Measurements from ENCODE around the gene CDV3. TPM values are rescaled to one million over a fixed set of nuclear protein-coding genes. Genes with fewer than 3 reads are reported as not detected.

CDV3 gene
- total and polyA plus RNA-seq, 10 of the 15 experiments (the other 5 are each of a cell fraction or from before 2014, with no cell fraction given): 42.3 to 466 (median 136) TPM

DNA sequence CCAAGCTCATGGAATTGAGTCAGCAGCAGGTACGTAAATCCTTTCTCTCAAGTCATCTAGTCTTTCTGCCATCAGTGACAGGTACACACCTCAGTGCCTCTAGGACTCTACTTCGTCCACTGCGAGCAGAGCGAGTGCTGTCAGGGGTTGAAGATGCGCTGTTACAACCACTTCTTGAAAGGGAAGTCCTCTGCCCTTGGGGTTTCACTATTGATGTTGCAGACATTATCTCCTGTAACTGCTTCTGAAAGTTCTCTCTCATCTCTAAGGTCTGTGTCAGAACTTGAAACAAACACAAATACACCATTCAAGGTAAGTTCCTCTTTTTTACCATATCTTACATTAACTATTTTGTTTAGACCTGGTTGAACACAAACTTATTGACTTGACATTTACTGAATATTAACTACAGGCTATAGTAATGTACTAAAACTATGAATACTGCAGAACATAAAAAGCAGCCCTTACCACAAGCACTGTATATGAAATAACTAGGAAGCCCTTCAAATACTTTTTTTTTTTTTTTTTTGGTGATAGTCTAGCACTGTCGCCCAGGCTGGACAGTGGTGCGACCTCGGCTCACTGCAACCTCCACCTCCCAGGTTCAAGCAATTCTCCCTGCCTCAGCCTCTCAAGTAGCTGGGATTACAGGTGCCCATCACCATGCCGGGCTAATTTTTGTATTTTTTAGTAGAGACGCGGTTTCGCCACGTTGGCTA is 46.7 kb downstream of the CDV3 start (continued):
- TF ChIP-seq KDM1A (IDR thresholded peaks at IDR 0.05; ENCODE audit: borderline replicate concordance) (no peak), PAX8 (IDR thresholded peaks at IDR 0.05) (no peak), FOXK2 (IDR thresholded peaks at IDR 0.05) (no peak), RAD21 (IDR thresholded peaks at IDR 0.05; ENCODE audit: insufficient read depth, low read depth, low read length) (no peak), SUZ12 (IDR thresholded peaks at IDR 0.05; ENCODE audit: unreplicated experiment) (no peak), STAT1 (conservative IDR thresholded peaks at IDR 0.05) (no peak), POLR2AphosphoS5 (IDR thresholded peaks at IDR 0.05; ENCODE audit: low read length) (no peak), KAT2A (conservative IDR thresholded peaks at IDR 0.05; ENCODE audit: control insufficient read depth, low read depth, low read length) (no peak), ZSCAN29 (IDR thresholded peaks at IDR 0.05) (no peak), STAT3 (IDR thresholded peaks at IDR 0.05; ENCODE audit: low read depth, low read length) (no peak), TBL1XR1 (IDR thresholded peaks at IDR 0.05; ENCODE audit: low read depth, low read length) (0 out of 2 replicates have a peak, but pooled peaks have one; percentile 22), ZNF24 (IDR thresholded peaks at IDR 0.05) (peak; percentile 68), CBFB (IDR thresholded peaks at IDR 0.05; ENCODE audit: low read depth) (no peak), ZNF622 (IDR thresholded peaks at IDR 0.05) (no peak)
- TF ChIP-seq, protein P1, sequence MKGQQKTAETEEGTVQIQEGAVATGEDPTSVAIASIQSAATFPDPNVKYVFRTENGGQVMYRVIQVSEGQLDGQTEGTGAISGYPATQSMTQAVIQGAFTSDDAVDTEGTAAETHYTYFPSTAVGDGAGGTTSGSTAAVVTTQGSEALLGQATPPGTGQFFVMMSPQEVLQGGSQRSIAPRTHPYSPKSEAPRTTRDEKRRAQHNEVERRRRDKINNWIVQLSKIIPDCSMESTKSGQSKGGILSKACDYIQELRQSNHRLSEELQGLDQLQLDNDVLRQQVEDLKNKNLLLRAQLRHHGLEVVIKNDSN (IDR thresholded peaks at IDR 0.05; ENCODE audit: borderline replicate concordance, extremely low read length, insufficient read depth, low read depth, low read length): no peak

Data from GM12878 (cell line).